Stimulated activated naive B cell treated with anti-CD40 and anti-IgM and Interleukin-4, amounts not matched to agents 10 μg/mL and 1 μg/mL and 100 μg/mL, for 72 hours (primary cell): ENCODE data around the gene COL5A2.

ENCODE experiments used
- ATAC-seq, 2 donors: fragments of 150-1000 bp; cut with Tn5 transposase; replicated peaks; 2 replicates each; pipeline ENCODE4 v1.10.0; 2021; ENCODE audit warnings: moderate library complexity in 1 of 2
- DNase-seq: peaks from one replicate; pipeline ENCODE4 v3.0.0; 2021
- H3K27ac Mint-ChIP-seq: one replicate; pipeline ENCODE4 v1.8.0; 2022; ENCODE audit warnings: mild to moderate bottlenecking, mixed read lengths
- H3K27me3 Mint-ChIP-seq, 2 donors: one replicate each; pipeline ENCODE4 v1.8.0; 2022; ENCODE audit warnings: mixed read lengths in 2 of 2
- H3K36me3 Mint-ChIP-seq, 2 donors: one replicate each; pipeline ENCODE4 v1.8.0; 2022; ENCODE audit warnings: mixed read lengths in 2 of 2, mild to moderate bottlenecking in 1 of 2
- H3K4me1 Mint-ChIP-seq, 2 donors: one replicate each; pipeline ENCODE4 v1.8.0; 2022; ENCODE audit warnings: mixed read lengths in 2 of 2, mild to moderate bottlenecking in 1 of 2
- H3K4me3 Mint-ChIP-seq, 2 donors: one replicate each; pipeline ENCODE4 v1.8.0; 2022; ENCODE audit warnings: mild to moderate bottlenecking in 2 of 2, mixed read lengths in 2 of 2, moderate library complexity in 1 of 2
- H3K9me3 Mint-ChIP-seq, 2 donors: one replicate each; pipeline ENCODE4 v1.8.0; 2022; ENCODE audit warnings: mixed read lengths in 2 of 2, mild to moderate bottlenecking in 1 of 2

COL5A2 gene

DNA sequence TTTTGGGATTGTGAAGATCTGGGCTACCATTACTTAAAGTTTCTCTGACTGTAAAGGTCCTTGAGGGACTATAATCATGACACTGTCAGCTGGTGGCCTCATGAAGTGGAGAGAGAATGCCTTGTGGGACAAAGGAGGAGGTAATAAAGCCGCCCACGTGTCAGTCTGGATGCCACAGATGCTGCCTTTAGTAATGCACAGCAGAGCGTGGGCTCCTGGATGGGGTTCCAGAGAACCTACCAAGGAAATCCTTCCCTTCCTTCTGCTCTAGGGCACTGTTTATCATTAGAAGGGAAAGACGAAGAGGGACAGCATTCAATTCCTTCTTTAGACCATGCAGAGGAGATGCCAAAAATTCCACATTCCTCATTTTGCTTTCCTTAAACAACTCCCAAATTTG, 63.5 kb downstream of the COL5A2 start:
- H3K27ac Mint-ChIP-seq: no peak overlapping the region
- no peaks in the 10 kb centered on the region for H3K36me3 Mint-ChIP-seq
- H3K27me3 Mint-ChIP-seq: peaks cover 0 to 4% of the 10 kb centered on the region in 2 donors
- DNase-seq (no peak), ATAC-seq (no peak)
- H3K4me1 Mint-ChIP-seq: no peaks in the 10 kb centered on the region
- no peaks in the 10 kb centered on the region for H3K9me3 Mint-ChIP-seq
- no peak overlapping the region for H3K4me3 Mint-ChIP-seq

- ATAC-seq (no peak), DNase-seq (no peak)
- Mint-ChIP-seq H3K36me3 (no peaks in the 10 kb centered on the region), H3K4me1 (no peaks in the 10 kb centered on the region), H3K27ac (no peak overlapping the region), H3K9me3 (no peaks in the 10 kb centered on the region), H3K27me3 (peaks cover 0 to 4% of the 10 kb centered on the region in 2 donors), H3K4me3 (no peak overlapping the region)
Measured at GRCh38 chr2:189115126-189115525, 64.4 kb downstream of the COL5A2 start.

- H3K9me3 Mint-ChIP-seq: no peaks in the 10 kb centered on the region
- DNase-seq (no peak), ATAC-seq (no peak)
- peaks cover 0 to 2% of the 10 kb centered on the region in 2 donors for H3K27me3 Mint-ChIP-seq
- H3K27ac Mint-ChIP-seq: no peak overlapping the region
- no peak overlapping the region for H3K4me3 Mint-ChIP-seq
- no peaks in the 10 kb centered on the region for H3K4me1 Mint-ChIP-seq
- H3K36me3 Mint-ChIP-seq: no peaks in the 10 kb centered on the region
Measured at GRCh38 chr2:189113963-189114362, 65.6 kb downstream of the COL5A2 start.

GRCh38 chr2:189111063-189111715, 68.4 kb downstream of the COL5A2 start:
- DNase-seq (no peak), ATAC-seq (no peak)

GRCh38 chr2:189109921-189110397, 69.6 kb downstream of the COL5A2 start:
- ATAC-seq: no peak
- no peaks in the 10 kb centered on the region for H3K27me3 Mint-ChIP-seq
- no peaks in the 10 kb centered on the region for H3K9me3 Mint-ChIP-seq
- no peaks in the 10 kb centered on the region for H3K36me3 Mint-ChIP-seq
- DNase-seq: no peak
- no peaks in the 10 kb centered on the region for H3K4me1 Mint-ChIP-seq
- H3K4me3 Mint-ChIP-seq: no peak overlapping the region
- no peak overlapping the region for H3K27ac Mint-ChIP-seq

More at GRCh38 chr2:189111063-189111715, 68.4 kb downstream of the COL5A2 start:
- Mint-ChIP-seq H3K4me1 (no peaks in the 10 kb centered on the region), H3K36me3 (no peaks in the 10 kb centered on the region), H3K4me3 (no peak overlapping the region), H3K9me3 (no peaks in the 10 kb centered on the region), H3K27ac (no peak overlapping the region), H3K27me3 (no peaks in the 10 kb centered on the region)

GRCh38 chr2:189104934-189105333, 74.6 kb downstream of the COL5A2 start:
- H3K4me3 Mint-ChIP-seq: no peak overlapping the region
- DNase-seq: no peak
- ATAC-seq: no peak
- H3K9me3 Mint-ChIP-seq: no peaks in the 10 kb centered on the region
- H3K36me3 Mint-ChIP-seq: no peaks in the 10 kb centered on the region
- no peaks in the 10 kb centered on the region for H3K27me3 Mint-ChIP-seq
- H3K4me1 Mint-ChIP-seq: no peaks in the 10 kb centered on the region
- no peak overlapping the region for H3K27ac Mint-ChIP-seq

DNA sequence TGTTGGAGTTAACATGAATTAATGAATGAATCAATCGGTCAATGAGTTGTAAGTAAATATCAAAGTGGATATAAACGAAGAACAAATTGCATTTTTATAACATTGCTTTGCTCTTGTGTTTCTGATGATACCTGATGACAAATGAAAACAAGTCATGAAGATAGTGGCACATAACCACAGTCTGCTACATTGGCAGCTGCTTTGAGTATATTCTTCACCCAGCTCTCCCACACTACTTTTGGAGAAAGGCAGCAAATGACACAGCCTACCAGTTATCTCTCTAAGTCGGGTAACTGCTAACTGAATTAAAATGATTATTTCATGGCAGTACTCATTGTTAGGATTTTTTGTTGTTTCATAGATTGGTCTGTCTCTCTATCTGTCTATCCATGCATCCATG, 76.8 kb downstream of the COL5A2 start:
- no peaks in the 10 kb centered on the region for H3K36me3 Mint-ChIP-seq
- H3K4me3 Mint-ChIP-seq: no peak overlapping the region
- H3K27ac Mint-ChIP-seq: no peak overlapping the region
- DNase-seq (no peak), ATAC-seq (no peak)
- H3K4me1 Mint-ChIP-seq: no peaks in the 10 kb centered on the region
- H3K27me3 Mint-ChIP-seq: no peaks in the 10 kb centered on the region
- H3K9me3 Mint-ChIP-seq: no peaks in the 10 kb centered on the region

GRCh38 chr2:189097934-189098333, 81.6 kb downstream of the COL5A2 start:
- Mint-ChIP-seq H3K4me3 (no peak overlapping the region), H3K27me3 (peaks cover 0 to 4% of the 10 kb centered on the region in 2 donors), H3K9me3 (no peaks in the 10 kb centered on the region), H3K27ac (no peak overlapping the region), H3K36me3 (no peaks in the 10 kb centered on the region), H3K4me1 (no peaks in the 10 kb centered on the region)
- no peak for DNase-seq
- ATAC-seq: no peak

GRCh38 chr2:189096769-189097447, 82.7 kb downstream of the COL5A2 start:
- H3K36me3 Mint-ChIP-seq: no peaks in the 10 kb centered on the region
- H3K4me3 Mint-ChIP-seq: no peak overlapping the region
- DNase-seq: no peak
- H3K27me3 Mint-ChIP-seq: peaks cover 0 to 4% of the 10 kb centered on the region in 2 donors
- no peaks in the 10 kb centered on the region for H3K9me3 Mint-ChIP-seq
- H3K4me1 Mint-ChIP-seq: no peaks in the 10 kb centered on the region
- ATAC-seq: no peak
- no peak overlapping the region for H3K27ac Mint-ChIP-seq

DNA sequence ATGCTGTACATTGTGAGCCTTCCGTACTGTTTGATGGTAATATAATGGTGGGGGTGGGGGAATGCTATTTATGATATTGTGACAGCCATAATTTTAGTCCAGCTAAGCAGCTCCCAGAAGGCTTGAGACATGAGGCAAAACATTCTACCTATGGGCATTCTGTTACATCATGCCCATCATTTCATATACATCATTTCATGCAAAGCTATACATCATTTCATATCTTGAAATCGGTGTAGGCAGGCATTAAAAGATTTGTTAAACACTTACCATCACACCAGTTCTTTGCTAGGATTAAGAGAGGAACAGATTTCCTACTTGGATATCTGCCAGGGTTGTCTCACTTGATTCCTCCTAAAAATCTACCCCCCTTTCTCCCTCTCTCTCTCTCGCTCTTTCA, 84.5 kb downstream of the COL5A2 start:
- Mint-ChIP-seq H3K4me3 (no peak overlapping the region), H3K4me1 (no peaks in the 10 kb centered on the region), H3K9me3 (no peaks in the 10 kb centered on the region), H3K36me3 (no peaks in the 10 kb centered on the region), H3K27ac (no peak overlapping the region), H3K27me3 (peaks cover 0 to 4% of the 10 kb centered on the region in 2 donors)
- no peak for ATAC-seq
- no peak for DNase-seq

- DNase-seq (no peak), ATAC-seq (no peak)
- no peaks in the 10 kb centered on the region for H3K36me3 Mint-ChIP-seq
- peaks cover 0 to 4% of the 10 kb centered on the region in 2 donors for H3K27me3 Mint-ChIP-seq
- no peaks in the 10 kb centered on the region for H3K4me1 Mint-ChIP-seq
- H3K4me3 Mint-ChIP-seq: no peak overlapping the region
- no peak overlapping the region for H3K27ac Mint-ChIP-seq
- H3K9me3 Mint-ChIP-seq: no peaks in the 10 kb centered on the region
Measured at GRCh38 chr2:189092936-189093335, 86.6 kb downstream of the COL5A2 start.

DNA sequence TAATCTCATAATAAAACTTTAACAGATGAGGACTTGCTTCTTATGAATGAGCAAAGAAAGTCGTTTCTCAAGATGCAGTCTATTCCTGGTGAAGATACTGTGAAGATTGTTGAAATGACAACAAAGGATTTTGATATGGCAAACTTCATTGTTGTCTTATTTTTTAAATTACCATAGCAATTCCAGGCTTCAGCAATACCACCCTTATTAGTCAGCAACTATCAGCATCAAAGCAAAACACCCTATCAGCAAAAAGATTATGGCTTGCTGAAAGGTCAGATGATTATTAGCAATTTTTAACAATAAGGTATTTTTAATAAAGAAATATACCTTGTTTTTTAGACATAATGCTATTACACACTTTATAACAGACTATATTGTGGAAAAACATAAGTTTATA, 88.3 kb downstream of the COL5A2 start:
- Mint-ChIP-seq H3K4me1 (no peaks in the 10 kb centered on the region), H3K27ac (no peak overlapping the region)
- no peak for ATAC-seq

DNA sequence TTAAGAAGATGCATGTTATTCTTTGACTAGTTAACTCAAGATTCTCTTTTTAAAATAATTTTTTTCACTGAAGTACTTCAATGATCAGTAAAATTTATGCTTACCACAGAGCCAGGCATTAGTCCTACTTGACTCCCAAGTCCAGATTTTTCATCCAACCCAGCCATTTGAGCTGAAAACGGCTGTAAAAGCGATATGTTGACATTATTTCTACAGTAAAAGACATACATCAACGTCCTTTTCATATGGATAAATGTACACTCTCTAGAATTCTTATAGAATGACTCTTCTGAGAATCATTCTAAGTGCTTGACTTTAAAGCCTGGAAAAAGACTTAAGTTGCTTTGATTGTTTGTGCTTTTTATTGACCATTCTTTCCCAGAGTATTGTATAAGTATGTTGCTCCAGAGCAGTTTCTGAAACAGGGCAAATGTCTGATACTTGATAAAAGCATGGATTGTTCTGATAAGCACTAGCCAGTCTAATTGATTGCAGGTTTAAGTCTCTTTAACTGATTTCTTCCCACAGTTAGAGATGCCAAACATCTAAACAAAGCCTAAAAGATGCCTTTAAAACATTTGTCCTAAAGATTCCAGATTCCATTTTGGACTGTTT, 90.9 kb downstream of the COL5A2 start:
- ATAC-seq (no peak), DNase-seq (no peak)
- H3K9me3 Mint-ChIP-seq: no peaks in the 10 kb centered on the region
- H3K4me1 Mint-ChIP-seq: no peaks in the 10 kb centered on the region
- no peak overlapping the region for H3K27ac Mint-ChIP-seq
- H3K27me3 Mint-ChIP-seq: no peaks in the 10 kb centered on the region
- H3K4me3 Mint-ChIP-seq: no peak overlapping the region
- H3K36me3 Mint-ChIP-seq: no peaks in the 10 kb centered on the region

More for the DNA sequence above, 88.3 kb downstream of the COL5A2 start:
- peaks cover 0 to 4% of the 10 kb centered on the region in 2 donors for H3K27me3 Mint-ChIP-seq
- no peaks in the 10 kb centered on the region for H3K9me3 Mint-ChIP-seq
- no peaks in the 10 kb centered on the region for H3K36me3 Mint-ChIP-seq
- no peak overlapping the region for H3K4me3 Mint-ChIP-seq
- DNase-seq: no peak

DNA sequence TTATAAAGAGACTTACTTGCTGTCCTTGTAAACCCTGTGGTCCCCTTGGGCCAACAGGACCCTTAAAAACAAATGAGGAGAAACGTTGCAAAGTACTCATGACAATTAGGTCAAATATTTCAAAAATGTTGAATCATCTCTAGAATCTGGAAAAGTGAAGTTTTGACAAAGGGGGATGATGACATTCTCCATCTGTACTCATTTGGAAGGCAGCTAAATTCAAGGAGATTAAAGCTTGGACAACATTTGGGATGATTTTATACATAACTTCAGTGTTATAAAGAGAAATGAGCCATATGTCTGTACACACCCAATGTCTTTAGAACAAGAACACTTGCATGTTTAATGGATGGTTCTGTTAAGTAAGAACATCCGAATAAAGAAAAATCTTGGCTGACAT, 92.9 kb downstream of the COL5A2 start:
- Mint-ChIP-seq H3K4me1 (no peaks in the 10 kb centered on the region), H3K27me3 (no peaks in the 10 kb centered on the region), H3K36me3 (no peaks in the 10 kb centered on the region), H3K9me3 (no peaks in the 10 kb centered on the region), H3K27ac (no peak overlapping the region), H3K4me3 (no peak overlapping the region)
- DNase-seq (no peak), ATAC-seq (no peak)

DNA sequence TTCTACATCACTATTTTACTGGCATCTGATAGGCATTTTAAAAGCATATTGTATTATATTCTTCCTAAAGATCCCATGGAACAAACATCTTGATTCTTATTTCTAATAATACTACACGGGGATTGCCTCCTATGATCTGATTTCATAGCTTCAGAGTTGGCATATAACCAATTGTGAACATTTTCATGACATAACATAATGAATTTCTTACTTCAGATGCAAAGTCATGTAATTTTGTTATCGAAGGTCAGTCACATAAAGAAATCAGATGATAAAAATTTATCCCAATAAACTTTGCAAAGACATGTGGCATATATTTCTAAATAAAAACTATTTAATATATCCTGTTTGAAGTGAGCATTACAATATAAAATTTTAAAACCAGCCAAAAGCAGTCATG, 93.3 kb downstream of the COL5A2 start:
- no peak for DNase-seq
- Mint-ChIP-seq H3K4me3 (no peak overlapping the region), H3K4me1 (no peaks in the 10 kb centered on the region), H3K27ac (no peak overlapping the region), H3K9me3 (no peaks in the 10 kb centered on the region), H3K27me3 (no peaks in the 10 kb centered on the region), H3K36me3 (no peaks in the 10 kb centered on the region)
- no peak for ATAC-seq
